T-helper 9 cell (primary cell): ENCODE results near the gene AP2S1.
"Not testable (repeated sequence)": the region's sequence is repeated elsewhere in the genome, so short reads cannot be mapped to it uniquely, and the experiment has no call there.

ENCODE experiments used
- DNase-seq: peaks from one replicate; pipeline ENCODE4 v3.0.0-alpha.2; 2020
- total RNA-seq, 2 donors: gene quantifications; one replicate each; lab custom pipeline; 2026; lab: John Stamatoyannopoulos, UW

AP2S1 gene
- total RNA-seq = 10.1 to 28.1 reads per million in 2 donors

DNA sequence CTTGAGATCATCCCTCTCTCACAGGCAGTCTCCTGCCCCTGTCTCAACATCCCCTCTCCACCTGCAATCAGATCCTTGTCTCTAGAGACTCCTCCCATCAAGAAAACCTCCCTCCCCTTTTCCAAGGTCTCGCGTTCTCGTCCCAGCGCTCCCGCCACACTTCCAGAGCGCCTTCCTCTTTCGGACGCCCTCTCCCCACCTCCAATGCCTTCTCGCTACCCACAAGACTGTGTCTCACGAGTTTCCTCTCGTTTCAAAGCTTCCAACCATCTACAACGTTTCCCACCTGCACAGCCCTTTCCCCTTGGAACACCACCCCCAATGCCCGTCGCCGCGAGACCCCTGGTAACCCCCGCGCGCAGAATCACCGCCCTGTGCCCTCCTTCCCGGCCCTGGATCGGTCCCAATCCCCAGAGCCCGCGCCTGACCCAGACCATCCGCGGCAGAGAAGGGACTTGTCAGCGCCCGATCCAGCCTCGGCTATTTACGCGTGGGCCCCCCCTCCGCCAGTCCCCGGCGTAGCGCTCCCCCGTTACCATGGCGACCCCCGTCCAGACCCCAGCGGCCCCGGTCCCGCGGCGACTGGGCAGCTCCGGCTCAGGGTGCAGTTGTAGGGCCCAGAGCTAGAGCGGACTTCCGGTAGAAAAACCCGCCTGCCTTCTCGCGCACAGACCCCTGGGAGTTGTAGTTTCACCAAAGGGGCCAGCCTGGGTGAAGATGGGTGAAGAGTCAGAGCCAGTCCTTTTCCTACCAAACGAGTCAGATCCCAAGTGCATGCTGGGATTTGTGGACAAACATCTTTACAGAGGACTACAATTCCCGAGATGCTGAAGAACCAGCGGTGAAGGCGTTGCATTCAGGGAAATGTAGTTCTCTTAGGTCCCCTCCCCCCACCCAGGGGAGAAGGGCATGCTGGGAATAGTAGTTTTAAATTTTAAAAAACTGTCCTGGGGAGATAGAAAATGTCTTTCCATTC, at the start of gene AP2S1:
Gene AP2S1 (minus strand): TSS at position 619 of the 976 bp plus-strand sequence. CDS start 80 bp downstream, at position 539.
- peak; percentile 90 for DNase-seq

DNA sequence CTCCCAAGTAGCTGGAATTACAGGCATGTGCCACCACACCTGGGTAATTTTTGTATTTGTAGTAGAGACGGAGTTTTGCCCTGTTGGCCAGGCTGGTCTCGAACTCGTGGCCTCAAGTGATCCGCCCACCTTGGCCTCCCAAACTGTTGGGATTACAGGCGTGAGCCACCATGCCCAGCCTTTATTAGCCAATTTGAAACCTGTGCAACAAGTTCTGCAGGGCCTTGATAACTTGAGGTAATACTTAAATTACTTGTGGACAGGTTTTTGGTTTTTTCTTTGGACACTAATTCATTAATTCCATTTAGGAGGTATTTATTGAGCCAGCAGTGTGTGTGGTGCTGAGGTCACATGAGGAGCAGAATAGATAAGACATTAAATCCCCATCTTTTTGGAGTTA, 49.7 kb upstream of the AP2S1 start:
- no peak for DNase-seq

DNA sequence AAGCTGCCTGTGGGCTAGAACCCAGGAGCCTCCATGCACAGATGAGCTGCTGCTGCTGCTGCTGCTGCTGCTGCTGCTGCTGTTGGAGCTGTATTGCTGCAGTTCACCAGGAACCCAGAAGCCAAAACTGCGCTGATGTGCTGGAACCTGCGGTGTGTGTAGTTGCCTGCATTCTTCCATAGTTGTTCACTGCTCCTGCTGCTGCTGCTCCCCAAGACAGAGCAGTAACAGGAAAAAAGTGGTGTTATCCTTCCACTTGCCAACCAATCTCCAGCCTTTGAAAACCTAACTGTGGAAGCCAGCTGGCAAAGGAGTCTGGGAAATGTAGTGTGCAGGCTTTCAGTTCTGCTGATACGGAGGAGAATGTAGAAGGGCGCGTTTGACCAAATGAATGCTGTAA, 48.1 kb upstream of the AP2S1 start:
- no peak for DNase-seq

DNA sequence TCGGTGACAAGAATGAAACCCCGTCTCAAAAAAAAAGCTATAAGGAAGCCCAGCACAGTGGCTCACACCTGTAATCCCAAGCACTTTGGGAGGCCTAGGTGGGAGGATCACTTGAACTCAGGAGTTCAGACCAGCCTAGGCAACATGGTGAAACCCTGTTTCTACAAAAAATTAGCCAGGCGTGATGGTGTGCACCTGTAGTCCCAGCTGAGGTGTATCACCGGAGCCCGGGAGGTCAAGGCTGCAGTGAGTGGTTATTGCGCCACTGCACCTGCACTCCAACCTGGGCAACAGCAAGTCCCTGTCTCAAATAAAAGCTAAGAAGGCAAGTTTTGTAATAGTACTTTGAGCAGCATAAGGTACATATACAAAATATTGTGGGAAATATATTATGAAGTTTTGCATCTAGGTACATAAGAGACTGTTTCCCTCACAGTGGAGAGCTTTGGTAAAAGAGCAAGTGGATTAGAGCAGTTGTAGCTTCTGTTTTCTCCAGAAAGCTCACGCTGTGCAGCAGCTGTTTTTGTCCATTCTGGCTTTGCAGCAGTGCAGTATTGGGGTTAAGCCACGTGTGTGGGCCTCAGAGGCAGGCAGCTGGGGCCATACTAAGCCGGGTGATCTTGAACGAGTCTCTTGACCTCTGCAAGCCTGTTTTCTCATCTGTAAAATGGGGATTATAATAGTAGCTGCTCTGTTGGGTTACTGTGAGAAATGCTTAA, 45.6 kb upstream of the AP2S1 start:
- no peak for DNase-seq

DNA sequence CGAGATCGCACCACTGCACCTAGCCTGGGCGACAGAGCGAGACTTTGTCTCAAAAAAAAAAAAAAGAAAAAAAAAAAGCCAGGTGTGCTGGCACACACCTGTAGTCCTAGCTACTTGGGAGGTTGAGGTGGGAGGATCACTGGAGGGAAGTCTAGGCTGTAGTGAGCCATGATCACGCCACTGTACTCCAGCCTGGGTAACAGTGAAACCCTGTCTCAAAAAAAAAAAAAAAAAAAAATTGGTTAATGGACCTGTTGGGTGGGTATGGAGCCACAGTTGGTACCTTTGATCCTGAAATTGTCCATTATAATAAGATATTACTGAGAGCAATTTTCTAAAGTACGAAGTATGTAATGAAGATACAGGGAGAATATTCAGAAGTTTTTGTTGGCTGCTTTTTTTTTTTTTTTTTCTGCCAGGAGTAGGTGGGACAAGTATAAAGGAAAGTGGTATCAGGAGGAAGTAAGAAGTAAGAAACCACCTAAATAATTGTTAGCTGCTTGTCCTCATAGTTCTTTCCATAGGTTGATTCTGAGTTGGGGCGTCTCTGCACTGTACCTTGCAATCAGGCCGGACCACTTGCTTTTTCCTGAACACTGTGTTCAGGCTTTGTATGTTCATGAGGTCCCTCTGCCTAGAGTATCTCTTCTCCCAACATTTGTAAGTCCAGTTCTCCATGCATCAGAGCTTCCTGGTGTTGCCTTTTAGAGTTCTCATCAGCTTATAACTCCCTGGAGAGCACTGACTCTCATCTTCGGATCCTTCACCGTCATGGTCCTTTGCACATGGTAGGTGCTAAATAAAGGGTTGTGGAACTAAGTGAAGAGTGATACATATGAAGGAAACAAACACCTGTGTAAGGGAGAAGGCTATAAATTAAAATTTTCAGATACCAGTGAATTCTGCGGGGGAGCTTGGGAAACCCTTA, 41.9 kb upstream of the AP2S1 start:
- no peak for DNase-seq

DNA sequence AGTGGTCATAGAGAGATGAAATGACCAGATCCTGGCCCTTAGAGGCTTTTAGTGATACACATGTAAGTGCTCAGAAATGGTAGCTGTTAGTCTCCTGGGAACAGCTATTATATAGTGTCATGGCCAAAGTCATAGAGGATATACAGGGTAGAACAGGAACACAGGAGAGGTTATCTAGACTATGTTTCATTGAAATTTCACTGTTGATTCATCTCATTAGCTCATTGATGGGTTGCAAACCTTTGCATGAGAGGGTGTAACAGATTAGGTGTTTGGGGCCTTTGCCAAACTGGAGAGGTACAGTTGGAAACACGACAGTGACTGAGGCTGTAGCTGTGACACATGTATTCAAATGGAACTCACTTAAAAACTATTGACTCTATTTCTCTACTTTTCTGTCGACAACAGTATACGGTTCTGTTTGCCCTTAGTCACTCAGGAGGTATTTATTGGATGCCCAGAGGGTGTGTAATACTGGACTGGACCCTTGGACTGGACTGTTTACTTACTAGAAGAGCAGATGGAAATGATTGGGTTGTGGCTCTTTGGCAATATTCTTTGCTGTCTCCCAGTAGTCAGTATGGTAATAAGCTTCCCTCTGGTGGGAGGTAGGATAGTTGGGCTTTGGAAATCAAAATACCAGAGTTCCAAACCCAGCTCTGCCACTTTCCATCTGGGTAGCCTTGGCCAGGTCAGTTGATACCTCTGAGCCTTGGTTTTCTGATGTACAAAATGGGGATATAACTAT, 40.0 kb upstream of the AP2S1 start:
- DNase-seq = no peak

DNA sequence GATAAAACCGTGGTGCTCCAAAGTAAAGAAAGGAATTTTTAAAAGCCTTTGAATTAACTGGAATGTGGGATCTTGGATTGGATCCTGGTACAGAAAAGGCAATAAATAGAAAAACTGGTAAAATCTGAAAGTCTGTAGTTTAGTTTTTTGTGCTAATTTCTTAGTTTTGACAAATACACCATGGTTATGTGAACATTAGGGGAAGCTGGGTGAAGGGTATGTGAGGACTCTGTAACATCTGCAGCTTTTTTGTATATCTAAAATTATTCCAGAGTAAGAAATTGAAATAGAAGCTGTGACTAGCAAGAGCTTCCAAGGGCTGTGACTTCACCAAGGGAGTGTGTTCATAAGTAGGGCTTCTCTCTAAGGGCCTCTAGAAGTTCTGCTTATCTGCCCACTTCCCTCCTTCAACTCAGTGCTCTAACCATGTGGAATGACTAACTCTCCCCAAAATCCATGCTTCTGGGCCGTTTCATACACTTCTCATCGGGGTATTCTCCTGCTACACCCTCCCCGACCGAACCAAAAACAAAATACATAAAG, 36.7 kb upstream of the AP2S1 start:
- DNase-seq = no peak

DNA sequence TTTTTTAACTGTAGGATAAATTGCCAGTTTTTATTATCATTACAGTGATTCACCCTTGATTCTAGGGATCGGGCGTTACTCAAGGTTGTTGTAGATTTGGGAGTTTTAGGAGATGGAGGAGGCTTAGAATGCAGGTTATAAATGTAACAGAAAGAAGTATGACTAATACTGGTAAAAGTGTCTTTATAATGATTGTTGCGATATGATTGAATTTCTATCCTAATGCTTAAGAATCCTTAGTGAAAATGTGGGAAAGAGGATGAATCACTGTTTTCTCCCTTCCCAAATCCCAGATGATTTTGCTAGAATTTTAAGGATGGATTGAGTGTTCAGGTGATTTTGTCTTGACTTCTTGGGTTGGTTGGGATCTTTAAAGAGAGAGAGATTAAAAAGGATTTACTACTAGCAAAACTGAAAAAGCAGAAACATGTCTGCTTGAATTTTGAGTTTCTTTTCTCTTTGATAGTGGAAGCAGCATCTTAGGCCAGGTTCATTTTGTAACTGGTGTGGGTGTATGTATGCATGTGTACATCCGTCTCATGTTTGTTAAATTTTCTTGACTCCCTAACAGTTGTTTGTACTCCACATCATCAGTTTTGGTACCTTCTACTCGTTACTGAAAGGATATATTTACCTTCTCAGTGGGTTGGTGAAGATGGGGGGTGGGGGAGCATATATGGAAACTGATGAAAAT, 36.0 kb upstream of the AP2S1 start:
- DNase-seq = no peak

DNA sequence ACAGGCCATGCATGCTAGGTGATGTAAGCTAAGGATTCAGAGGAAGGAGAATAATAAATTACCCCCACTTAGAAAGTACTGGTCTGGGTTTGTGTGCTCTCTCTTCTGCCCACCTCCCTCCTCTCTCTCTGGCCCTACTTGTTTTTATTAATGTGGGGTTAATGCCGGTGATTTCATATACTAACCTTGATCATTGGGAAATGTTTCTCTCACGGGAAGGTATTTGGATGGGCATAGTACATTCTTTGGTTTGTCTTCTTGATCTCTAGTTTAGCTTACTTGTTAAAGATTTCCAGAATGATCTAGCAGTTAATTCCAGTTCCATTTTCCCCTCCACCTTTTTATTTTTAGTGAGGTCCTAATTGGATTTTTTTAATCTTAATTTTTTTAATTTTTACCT, 34.8 kb upstream of the AP2S1 start:
- no peak for DNase-seq

DNA sequence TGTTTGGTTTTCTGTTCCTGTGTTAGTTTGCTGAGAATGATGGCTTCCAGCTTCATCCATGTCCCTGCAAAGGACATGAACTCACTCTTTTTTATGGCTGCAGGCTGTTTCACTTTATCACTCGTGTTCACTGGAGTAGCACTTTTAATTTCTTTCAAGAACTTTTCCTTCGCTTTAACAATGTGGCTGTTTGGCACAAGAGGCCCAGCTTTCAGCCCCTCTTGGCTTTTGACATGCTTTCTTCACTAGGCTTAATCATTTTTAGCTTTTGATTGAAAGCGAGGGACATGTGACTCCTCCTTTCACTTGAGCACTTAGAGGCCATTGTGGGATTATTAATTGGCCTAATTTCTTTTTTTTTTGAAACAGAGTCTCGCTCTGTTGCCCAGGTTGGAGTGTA, 32.1 kb upstream of the AP2S1 start:
- not testable (repeated sequence) for DNase-seq

DNA sequence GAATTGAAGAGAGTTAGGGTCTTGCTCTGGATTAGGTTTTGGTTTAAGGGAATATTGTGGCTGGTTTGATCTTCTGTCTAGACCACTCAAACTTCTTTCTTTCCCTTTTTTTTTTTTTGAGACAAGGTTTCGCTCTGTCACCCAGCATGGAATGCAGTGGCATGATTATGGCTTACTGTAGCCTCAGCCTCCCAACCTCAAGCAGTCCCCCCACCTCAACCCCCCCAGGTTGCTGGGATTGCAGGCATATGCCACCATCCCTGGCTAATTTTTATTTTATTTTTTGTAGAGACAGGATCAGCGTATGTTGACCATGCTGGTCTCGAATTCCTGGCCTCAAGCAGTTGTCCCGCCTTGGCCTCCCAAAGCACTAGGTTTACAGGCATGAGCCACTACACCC, 31.4 kb upstream of the AP2S1 start:
- DNase-seq = no peak

DNA sequence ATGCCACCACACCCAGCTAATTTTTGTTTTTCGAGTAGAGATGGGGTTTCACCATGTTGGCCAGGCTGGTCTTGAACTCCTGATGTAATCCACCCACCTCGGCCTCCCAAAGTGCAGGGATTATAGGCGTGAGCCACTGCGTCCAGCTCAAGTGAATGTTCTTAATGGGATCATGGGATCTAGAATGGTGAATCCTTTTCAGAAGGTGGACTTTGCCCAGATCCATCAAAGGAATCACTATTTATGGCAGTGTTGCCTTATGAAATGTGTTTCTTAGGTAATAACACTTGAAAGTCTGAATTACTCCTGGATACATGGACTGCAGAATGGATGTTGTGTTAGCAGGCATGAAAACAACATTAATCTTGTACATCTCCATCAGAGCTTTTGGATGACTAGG, 30.4 kb upstream of the AP2S1 start:
- no peak for DNase-seq

DNA sequence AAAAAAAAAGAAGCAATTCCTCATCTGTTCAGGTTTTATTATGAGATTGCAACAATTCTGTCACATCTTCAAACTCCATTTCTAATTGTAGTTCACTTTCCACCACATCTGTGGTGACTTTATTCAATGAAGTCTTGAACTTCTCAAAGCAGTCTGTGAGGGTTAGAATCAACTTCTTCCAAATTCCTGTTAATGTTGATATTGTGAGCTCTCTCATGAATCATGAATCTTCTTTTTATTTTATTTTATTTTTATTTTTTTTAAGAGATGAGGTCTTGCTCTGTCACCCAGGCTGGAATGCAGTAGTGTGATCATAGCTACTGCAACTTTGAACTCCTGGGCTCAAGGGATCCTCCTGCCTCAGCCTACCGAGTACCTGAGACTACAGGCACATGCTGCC, 29.8 kb upstream of the AP2S1 start:
- DNase-seq = no peak

DNA sequence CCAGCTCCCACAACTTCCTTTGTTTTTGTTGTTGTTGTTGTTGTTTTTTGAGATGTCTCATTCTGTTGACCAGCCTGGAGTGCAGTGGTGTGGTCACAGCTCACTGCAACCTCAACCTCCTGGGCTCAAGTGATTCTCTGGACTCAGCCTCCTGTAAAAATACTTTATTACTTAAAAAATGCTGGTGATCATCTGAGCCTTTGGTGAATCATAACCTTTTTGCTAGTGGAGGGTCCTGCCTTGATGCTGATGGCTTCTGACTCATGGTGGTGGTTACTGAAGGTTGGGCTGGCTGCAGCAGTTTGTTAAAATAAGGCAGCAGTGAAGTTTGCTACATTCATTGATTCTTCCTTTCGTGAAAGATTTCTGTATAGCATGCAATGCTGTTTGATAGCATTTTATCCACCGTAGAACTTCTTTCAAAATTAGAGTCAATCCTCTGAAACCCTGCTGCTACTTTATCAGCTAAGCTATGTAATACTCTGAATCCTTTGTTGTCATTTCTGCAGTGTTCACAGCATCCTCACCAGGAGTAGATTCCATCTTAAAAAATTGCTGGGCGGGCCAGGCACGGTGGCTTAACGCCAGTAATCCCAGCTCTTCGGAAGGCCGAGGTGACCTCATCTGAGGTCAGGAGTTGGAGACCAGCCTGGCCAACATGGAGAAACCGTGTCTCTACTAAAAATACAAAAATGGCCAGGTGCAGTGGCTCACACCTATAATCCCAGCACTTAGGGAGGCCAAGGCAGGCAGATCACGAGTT, 28.1 kb upstream of the AP2S1 start:
- no peak for DNase-seq

DNA sequence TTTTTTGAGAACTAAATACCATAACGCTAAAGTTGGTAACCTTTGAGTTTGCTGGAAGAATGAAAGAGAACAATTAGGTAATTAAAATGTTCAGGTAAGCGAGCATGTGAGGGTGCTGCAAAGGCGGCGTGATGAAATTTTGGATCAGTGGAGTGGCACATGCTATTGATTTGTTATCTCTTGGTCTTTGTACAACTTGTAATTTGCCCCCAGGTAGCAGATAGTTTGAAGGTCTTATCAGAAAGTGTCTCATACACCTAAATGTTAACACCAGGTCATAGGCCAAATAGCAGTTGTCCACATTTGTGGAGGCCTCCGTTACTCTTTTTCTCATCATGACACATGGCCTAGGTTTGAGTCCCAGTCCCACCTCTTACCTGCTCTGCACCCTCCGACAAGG, 25.0 kb upstream of the AP2S1 start:
- DNase-seq = no peak

DNA sequence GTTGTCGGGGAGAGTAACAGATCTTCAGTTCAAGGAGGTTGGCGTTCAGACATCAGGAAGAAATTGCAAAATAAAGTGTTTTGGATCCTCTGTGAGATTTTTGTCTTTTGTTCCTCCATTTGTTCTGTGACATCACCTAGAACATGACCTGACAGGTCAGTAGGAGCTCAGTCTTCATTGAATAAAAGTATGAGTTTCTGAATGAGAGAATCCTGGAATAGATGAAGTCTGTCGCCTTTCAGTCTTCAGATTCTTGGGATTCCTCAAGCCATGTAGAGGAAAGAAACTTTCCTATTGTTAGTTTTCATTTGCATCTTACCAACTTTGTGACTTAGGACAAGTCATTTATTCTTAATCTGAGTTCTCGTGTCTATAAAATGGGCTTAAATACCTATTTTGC, 24.6 kb upstream of the AP2S1 start:
- DNase-seq = no peak

DNA sequence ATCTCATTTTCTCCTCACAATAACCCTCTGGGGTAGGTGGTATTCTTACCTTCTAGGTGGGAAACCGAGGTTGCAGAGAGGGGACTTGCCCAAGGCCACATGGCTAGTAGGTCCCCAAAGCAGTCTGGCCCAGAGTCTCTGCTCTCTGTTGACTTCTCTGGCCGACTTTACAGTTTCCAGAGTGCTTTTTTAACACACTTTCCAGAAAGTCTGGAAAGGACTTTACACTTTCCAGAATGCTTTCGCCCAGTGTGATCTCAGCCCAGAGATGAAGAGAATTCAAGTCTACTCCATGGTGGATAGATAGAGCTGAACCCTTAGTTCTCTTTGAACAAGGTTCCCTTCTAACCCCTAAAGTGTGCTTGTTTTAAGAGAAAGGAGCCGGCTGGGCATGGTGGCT, 22.3 kb upstream of the AP2S1 start:
- DNase-seq = no peak

DNA sequence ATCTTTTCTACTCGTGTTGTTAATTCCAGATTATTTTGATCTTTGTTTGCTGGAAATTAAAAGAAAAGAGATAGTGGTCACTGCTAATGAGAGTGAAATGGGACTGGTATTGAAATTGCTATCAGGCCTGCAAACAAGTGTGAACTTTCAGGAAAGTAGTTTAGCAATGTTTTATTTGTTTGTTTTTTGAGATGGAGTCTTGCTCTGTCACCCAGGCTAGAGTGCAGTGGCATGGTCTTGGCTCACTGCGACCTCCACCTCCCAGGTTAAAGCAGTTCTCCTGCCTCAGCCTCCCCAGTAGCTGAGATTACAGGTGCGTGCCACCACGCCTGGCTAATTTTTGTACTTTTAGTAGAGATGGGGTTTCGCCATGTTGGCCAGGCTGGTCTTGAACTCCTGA, 20.5 kb upstream of the AP2S1 start:
- not testable (repeated sequence) for DNase-seq

DNA sequence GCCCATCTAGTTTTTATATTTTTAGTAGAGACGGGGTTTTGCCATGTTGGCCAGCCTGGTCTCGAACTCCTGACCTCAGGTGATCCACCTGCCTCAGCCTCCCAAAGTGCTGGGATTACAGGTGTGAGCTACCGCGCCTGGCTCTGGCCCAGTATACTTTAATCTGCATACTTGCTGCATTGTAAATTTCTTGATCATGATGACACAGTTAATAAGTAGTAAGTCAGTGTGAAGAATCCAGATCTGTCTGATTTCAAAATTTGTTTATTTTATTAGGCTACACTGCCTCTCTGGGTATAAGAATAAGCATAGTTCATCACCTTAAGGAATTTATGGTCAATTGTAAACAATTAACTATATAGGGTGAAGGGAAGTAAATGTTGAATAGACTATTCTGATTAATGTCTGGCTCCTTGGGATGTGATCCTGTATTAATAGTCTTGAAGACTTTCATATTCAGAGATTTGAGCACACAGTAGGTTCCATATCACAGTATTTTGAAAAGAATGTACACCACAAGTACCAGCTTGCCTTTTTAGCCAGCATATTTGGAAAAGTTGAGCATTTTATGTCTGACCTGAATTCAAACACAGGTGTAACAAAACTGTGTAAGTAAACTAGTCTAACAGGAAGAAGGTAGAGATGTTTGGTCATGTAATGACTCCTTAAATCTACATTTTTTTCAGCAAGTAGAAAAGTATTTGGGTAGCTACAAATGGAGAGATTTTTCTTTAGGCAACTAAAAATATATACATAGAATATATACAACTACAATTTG, 17.6 kb upstream of the AP2S1 start:
- DNase-seq = no peak

DNA sequence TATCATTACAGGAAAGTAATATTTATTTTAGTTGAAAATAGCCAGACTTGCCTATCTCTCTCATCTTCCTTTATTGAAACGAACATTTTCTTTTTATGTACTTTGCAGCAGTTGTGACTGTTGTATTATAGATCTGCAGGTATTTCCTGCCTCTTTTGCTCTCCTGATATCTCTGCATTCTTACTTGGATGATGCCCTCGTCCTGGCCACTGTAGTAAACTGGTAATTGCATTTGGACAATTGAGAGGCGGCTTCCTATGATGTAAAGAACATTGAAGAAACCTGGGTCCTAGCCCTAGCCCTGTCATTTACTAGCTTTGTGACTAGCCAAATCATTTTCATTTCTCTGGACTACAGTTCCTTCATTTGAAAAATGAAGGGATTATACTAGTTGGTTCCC, 16.5 kb upstream of the AP2S1 start:
- DNase-seq = no peak
